Right ventricle myocardium superior (tissue), 1 donor: ENCODE data around the gene CSHL1. TPM values are rescaled to one million over a fixed set of nuclear protein-coding genes. Genes with fewer than 3 reads are reported as not detected.
"Not testable (repeated sequence)": the region's sequence is repeated elsewhere in the genome, so short reads cannot be mapped to it uniquely, and the experiment has no call there.

Experiments
- ATAC-seq: fragments of 200-7000 bp; cut with Tn5 transposase; one replicate; pipeline ENCODE4 v1.9.1; 2020; ENCODE audit warnings: mild to moderate bottlenecking; ENCODE audit not compliant: poor library complexity
- DNase-seq: peaks from one replicate; pipeline ENCODE4 v3.0.0-alpha.2; 2020
- intact Hi-C: fragments of 100-400 bp; cut with DNase I; formaldehyde crosslinking; loops from one replicate; pipeline ENCODE4 v1.11.2; 2022
- total RNA-seq: library from RNA; stranded (reverse); fragmentation: NEBNext Ultra II Directional; extraction: Animal tissue kit (Norgen Biotek cat#: 25700); gene quantifications from one replicate; pipeline ENCODE4 v1.2.1, GENCODE V29; 2021
- donor health status: DM: no; HTN: yes; CAD: no; lungs with severe emphysema.

The CSHL1 gene
- total RNA-seq, 1 donor from 2014 or later: not detected

DNA sequence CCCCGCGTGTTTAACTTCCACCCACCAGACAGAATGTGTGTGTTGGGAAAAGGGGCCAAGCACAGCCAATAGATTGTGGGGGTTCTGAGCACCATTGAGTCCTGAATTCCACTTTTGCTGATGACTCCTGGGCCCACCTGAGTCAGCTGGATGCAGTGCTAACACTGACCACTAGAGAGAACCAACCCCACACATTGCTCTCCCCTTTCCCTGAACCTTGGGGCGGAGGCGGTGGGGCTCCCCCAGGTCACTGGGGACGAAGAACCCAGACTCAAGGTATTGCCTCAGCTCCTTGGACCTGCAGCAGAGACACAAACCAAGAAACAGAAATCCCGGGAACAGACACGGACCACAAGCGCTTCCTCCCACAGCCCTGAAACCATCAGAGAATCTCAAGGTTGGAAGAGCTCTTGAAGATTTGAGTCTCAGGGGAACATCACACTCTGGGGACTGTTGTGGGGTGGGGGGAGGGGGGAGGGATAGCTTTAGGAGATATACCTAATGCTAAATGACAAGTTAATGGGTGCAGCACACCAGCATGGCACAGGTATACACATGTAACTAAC lies 36.9 kb downstream of the CSHL1 start:
- DNase-seq, intact Hi-C loops: not testable (repeated sequence)

GRCh38 chr17:63873577-63873976 lies 37.5 kb downstream of the CSHL1 start, which contains the start of gene CSH2:
Gene CSH2, minus strand, starts transcription at chr17:63873677. Its CDS starts 63 bp downstream, at chr17:63873614.
- DNase-seq, ATAC-seq, intact Hi-C loops: not testable (repeated sequence)

More for the DNA sequence above, 36.9 kb downstream of the CSHL1 start:
- ATAC-seq: not testable (repeated sequence)

GRCh38 chr17:63871646-63872365 lies 39.3 kb downstream of the CSHL1 start:
- ATAC-seq, DNase-seq, intact Hi-C loops: not testable (repeated sequence)

DNA sequence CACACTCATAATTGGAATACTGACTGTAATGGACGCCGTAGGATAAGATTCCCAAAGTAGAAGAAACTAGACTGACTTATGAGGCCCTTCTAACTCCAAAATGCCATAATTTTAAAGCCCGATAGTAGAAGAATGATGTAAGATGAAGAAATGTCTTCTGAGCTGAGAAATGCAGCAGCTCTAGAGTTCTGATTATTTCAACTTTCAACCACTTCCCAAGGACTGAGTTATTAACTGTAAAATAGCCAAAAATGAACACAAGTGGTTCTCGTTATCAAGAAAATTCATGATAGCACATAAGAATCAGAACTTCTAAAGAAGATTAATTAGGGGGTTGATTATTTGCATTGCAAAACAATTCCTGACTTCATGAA lies 40.8 kb downstream of the CSHL1 start:
- DNase-seq, intact Hi-C loops, ATAC-seq: not testable (repeated sequence)

- ATAC-seq, intact Hi-C loops, DNase-seq: not testable (repeated sequence)
These were observed 41.4 kb downstream of the CSHL1 start for GRCh38 chr17:63869491-63870291.

DNA sequence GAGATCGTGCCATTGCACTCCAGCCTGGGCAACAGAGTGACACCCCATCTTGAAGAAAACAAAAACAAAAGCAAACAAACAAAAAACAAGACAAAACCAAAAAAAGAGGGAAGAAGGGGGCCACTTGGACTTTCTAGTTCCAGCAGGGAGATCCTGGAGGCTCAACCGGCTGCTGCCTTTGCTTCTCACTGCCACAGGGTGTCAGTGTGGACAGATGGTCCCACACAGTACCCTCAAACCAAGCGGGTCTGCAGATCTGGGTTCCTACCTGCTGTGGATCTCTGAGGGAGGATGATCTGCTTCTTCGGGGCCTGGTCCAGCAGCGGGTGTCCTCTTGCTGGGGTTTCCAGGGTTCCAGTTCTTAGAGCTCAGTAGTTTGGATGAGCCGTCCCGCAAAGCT lies 44.4 kb downstream of the CSHL1 start:
- DNase-seq, intact Hi-C loops: not testable (repeated sequence)

More for the DNA sequence above, 44.4 kb downstream of the CSHL1 start:
- not testable (repeated sequence) for ATAC-seq

Other genes with a start within 250 kb of the CSHL1 start
- 2.4 TPM for gene LIMD2, start 211.1 kb downstream of the CSHL1 start, total RNA-seq
- 14.7 TPM for gene STRADA, start 169.5 kb downstream of the CSHL1 start, total RNA-seq
- gene CCDC47, start 137.7 kb downstream of the CSHL1 start, total RNA-seq: 84.8 TPM
- 42.4 TPM for gene DDX42, start 137.1 kb downstream of the CSHL1 start, total RNA-seq
- 136 TPM for gene PSMC5, start 83.8 kb downstream of the CSHL1 start, total RNA-seq
- gene FTSJ3, start 83.6 kb downstream of the CSHL1 start, total RNA-seq: 29.8 TPM
- gene SMARCD2, start 68.6 kb downstream of the CSHL1 start, total RNA-seq: 22.0 TPM
- not detected for gene CSH2, start 37.6 kb downstream of the CSHL1 start, total RNA-seq
- not detected for gene GH2, start 29.3 kb downstream of the CSHL1 start, total RNA-seq
- not detected for gene CSH1, start 14.7 kb downstream of the CSHL1 start, total RNA-seq
- not detected for gene GH1, start 7.6 kb upstream of the CSHL1 start, total RNA-seq
- 8.9 TPM for gene CD79B, start 21.1 kb upstream of the CSHL1 start, total RNA-seq
- 0.56 TPM for gene SCN4A, start 61.7 kb upstream of the CSHL1 start, total RNA-seq
- 0.30 TPM for gene PRR29, start 87.1 kb upstream of the CSHL1 start, total RNA-seq
- gene ICAM2, start 109.4 kb upstream of the CSHL1 start, total RNA-seq: 31.9 TPM
- gene ERN1, start 218.9 kb upstream of the CSHL1 start, total RNA-seq: 6.7 TPM